Cardiac muscle cell (in vitro differentiated cells and primary cell): Measurements from ENCODE around the gene CUX1. TPM values are rescaled to one million over a fixed set of nuclear protein-coding genes. Genes with fewer than 3 reads are reported as not detected.
"Not testable (repeated sequence)": the region's sequence is repeated elsewhere in the genome, so short reads cannot be mapped to it uniquely, and the experiment has no call there.

ENCODE experiments used
- DNase-seq, 2 donors: peaks; one replicate each; pipeline versions ENCODE4 v3.0.0 to v3.0.0-alpha.2; 2010 to 2017; ENCODE audit warnings: low read depth in 1 of 2, low spot score in 1 of 2
- H3K27ac ChIP-seq: fragments of 200-600 bp; sonication (generic); 2 replicates; pipeline ENCODE4 v1.5.1; 2016
- H3K27me3 ChIP-seq: fragments of 200-600 bp; sonication (generic); 2 replicates; pipeline ENCODE4 v1.6.0; 2016; ENCODE audit warnings: control low read depth
- H3K36me3 ChIP-seq: fragments of 200-600 bp; sonication (generic); 2 replicates; pipeline ENCODE4 v1.5.1; 2016; ENCODE audit warnings: control low read depth
- H3K4me1 ChIP-seq: fragments of 200-600 bp; sonication (generic); 2 replicates; pipeline ENCODE4 v1.8.1; 2017; ENCODE audit warnings: low read depth, mild to moderate bottlenecking, mixed run types
- H3K4me3 ChIP-seq: fragments of 200-600 bp; sonication (generic); 2 replicates; pipeline ENCODE4 v1.5.1; 2016; ENCODE audit warnings: mild to moderate bottlenecking
- H3K9me3 ChIP-seq: fragments of 200-600 bp; sonication (generic); 2 replicates; pipeline ENCODE4 v1.5.1; 2017; ENCODE audit warnings: low read depth, mild to moderate bottlenecking, control low read depth
- CTCF ChIP-seq: IDR thresholded peaks from 2 replicates; pipeline ENCODE4 v1.5.1; 2012; ENCODE audit warnings: low read depth, mild to moderate bottlenecking, low read length
- polyA plus RNA-seq: library from polyadenylated mRNA; unstranded; fragments of >200 nt; fragmentation: Nextera tagmentation; extraction: Ambion mirVana; gene quantifications from 2 replicates; pipeline ENCODE4 v1.2.1, GENCODE V29; 2016
- total RNA-seq: library from RNA; depleted of rRNA; stranded (reverse); fragments of >200 nt; gene quantifications from 2 replicates; pipeline ENCODE4 v1.2.3, GENCODE V29; 2016

The CUX1 gene
- total and polyA plus RNA-seq, 2 experiments from 2014 or later, result 67.7 to 85.3 TPM

GRCh38 chr7:101829821-101830220, 12.4 kb downstream of the CUX1 start:
- no peak for DNase-seq
- Histone ChIP-seq H3K36me3 (no peaks in the 10 kb centered on the region), H3K9me3 (no peaks in the 10 kb centered on the region), H3K27ac (no peak overlapping the region), H3K4me1 (peaks cover under 1% of the 10 kb centered on the region), H3K27me3 (no peaks in the 10 kb centered on the region), H3K4me3 (no peak overlapping the region)
- no peak for TF ChIP-seq CTCF

GRCh38 chr7:101831396-101831795, 14.0 kb downstream of the CUX1 start:
- H3K27ac ChIP-seq, H3K36me3 ChIP-seq, H3K4me3 ChIP-seq, H3K4me1 ChIP-seq, H3K27me3 ChIP-seq, DNase-seq, H3K9me3 ChIP-seq: not testable (repeated sequence)

GRCh38 chr7:101832205-101832631, 14.8 kb downstream of the CUX1 start:
- Histone ChIP-seq H3K9me3 (no peaks in the 10 kb centered on the region), H3K4me3 (no peak overlapping the region), H3K4me1 (no peaks in the 10 kb centered on the region), H3K36me3 (no peaks in the 10 kb centered on the region), H3K27me3 (no peaks in the 10 kb centered on the region), H3K27ac (no peak overlapping the region)
- DNase-seq, result no peak
- no peak for TF ChIP-seq CTCF

- no peaks in the 10 kb centered on the region for H3K36me3 ChIP-seq
- TF ChIP-seq CTCF, result no peak
- no peaks in the 10 kb centered on the region for H3K9me3 ChIP-seq
- DNase-seq, result no peak
- no peaks in the 10 kb centered on the region for H3K27me3 ChIP-seq
- H3K4me1 ChIP-seq, result no peaks in the 10 kb centered on the region
- H3K27ac ChIP-seq, result no peak overlapping the region
- H3K4me3 ChIP-seq, result no peak overlapping the region
Observed at GRCh38 chr7:101832685-101833375, 15.4 kb downstream of the CUX1 start.

- H3K4me1 ChIP-seq, result peaks cover 2% of the 10 kb centered on the region
- no peak for DNase-seq
- H3K36me3 ChIP-seq, result no peaks in the 10 kb centered on the region
- no peaks in the 10 kb centered on the region for H3K27me3 ChIP-seq
- no peak overlapping the region for H3K27ac ChIP-seq
- H3K4me3 ChIP-seq, result no peak overlapping the region
- TF ChIP-seq CTCF, result no peak
- H3K9me3 ChIP-seq, result no peaks in the 10 kb centered on the region
Observed at GRCh38 chr7:101833799-101834198, 16.4 kb downstream of the CUX1 start.

- H3K27me3 ChIP-seq, result no peaks in the 10 kb centered on the region
- no peak for DNase-seq
- no peaks in the 10 kb centered on the region for H3K9me3 ChIP-seq
- H3K27ac ChIP-seq, result no peak overlapping the region
- H3K36me3 ChIP-seq, result no peaks in the 10 kb centered on the region
- peaks cover 9% of the 10 kb centered on the region for H3K4me1 ChIP-seq
- H3K4me3 ChIP-seq, result no peak overlapping the region
- no peak for TF ChIP-seq CTCF
Observed at GRCh38 chr7:101835136-101835535, 17.7 kb downstream of the CUX1 start.

GRCh38 chr7:101837433-101837832, 20.0 kb downstream of the CUX1 start:
- H3K9me3 ChIP-seq, H3K27ac ChIP-seq, H3K27me3 ChIP-seq, H3K4me3 ChIP-seq, H3K36me3 ChIP-seq, H3K4me1 ChIP-seq, DNase-seq: not testable (repeated sequence)
